ENCODE measurements around the gene STK33. TPM values are rescaled to one million over a fixed set of nuclear protein-coding genes. Genes with fewer than 3 reads are reported as not detected.

The STK33 gene
- total RNA-seq, 1 donor from 2014 or later, result 14.9 TPM

DNA sequence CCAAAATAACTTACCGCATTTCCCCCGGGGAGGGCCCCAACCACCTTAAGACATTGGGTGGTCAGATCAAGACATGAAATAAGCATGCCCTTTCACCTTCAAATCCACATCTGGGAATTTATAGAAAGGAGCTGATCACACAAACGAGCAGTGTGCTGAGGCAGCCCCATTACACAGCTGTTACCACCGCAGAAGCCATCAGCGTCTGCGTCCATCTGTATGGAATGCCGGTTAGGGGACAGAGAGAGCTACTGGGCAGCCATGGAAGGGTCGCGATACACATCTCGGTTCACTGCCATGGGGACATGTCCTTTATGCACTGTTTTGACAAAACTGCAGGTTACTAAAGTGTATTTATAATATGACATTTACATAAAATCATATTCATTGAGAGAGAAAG lies 225.3 kb downstream of the STK33 start:
- Histone ChIP-seq H3K27me3 (ENCODE audit: control insufficient read depth, insufficient read depth, low read length) (peaks cover 4% of the 10 kb centered on the region), H3K4me3 (ENCODE audit: low read depth, low read length) (no peak overlapping the region), H3K36me3 (ENCODE audit: control insufficient read depth, insufficient read depth, low read length) (no peaks in the 10 kb centered on the region)
- TF ChIP-seq, protein P1, sequence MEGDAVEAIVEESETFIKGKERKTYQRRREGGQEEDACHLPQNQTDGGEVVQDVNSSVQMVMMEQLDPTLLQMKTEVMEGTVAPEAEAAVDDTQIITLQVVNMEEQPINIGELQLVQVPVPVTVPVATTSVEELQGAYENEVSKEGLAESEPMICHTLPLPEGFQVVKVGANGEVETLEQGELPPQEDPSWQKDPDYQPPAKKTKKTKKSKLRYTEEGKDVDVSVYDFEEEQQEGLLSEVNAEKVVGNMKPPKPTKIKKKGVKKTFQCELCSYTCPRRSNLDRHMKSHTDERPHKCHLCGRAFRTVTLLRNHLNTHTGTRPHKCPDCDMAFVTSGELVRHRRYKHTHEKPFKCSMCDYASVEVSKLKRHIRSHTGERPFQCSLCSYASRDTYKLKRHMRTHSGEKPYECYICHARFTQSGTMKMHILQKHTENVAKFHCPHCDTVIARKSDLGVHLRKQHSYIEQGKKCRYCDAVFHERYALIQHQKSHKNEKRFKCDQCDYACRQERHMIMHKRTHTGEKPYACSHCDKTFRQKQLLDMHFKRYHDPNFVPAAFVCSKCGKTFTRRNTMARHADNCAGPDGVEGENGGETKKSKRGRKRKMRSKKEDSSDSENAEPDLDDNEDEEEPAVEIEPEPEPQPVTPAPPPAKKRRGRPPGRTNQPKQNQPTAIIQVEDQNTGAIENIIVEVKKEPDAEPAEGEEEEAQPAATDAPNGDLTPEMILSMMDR (IDR thresholded peaks at IDR 0.05; ENCODE audit: insufficient read depth, low read length, poor library complexity, severe bottlenecking), result no peak
- DNase-seq (ENCODE audit: low read depth), result no peak

DNA sequence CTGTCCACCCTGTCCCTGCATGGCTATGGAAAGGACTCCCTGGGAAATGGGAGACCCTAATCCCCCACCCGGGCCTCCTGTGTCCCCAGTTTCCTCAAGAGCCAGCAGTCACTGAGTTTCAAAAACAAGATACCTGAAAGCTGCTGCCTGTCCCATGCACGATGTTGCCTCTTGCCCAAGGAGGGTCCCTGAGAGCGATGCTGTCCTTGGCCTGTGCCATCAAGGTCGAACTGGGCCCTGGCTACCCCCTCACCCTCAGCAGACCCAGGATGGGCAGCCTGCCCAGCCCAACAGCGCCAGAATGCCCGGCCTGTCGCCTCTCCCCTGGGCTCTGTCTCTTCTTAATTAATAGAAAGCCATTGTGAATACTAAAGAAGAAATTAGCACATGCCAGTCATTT lies 225.8 kb downstream of the STK33 start:
- DNase-seq (ENCODE audit: low read depth), result no peak
- H3K4me3 ChIP-seq (ENCODE audit: low read depth, low read length), result no peak overlapping the region
- no peaks in the 10 kb centered on the region for H3K36me3 ChIP-seq (ENCODE audit: control insufficient read depth, insufficient read depth, low read length)
- peaks cover 4% of the 10 kb centered on the region for H3K27me3 ChIP-seq (ENCODE audit: control insufficient read depth, insufficient read depth, low read length)
- TF ChIP-seq, protein P1 (IDR thresholded peaks at IDR 0.05; ENCODE audit: insufficient read depth, low read length, poor library complexity, severe bottlenecking), result no peak

GRCh38 chr11:8366316-8366715 lies 227.7 kb downstream of the STK33 start:
- TF ChIP-seq, protein P1 (IDR thresholded peaks at IDR 0.05; ENCODE audit: insufficient read depth, low read length, poor library complexity, severe bottlenecking), result no peak
- no peaks in the 10 kb centered on the region for H3K36me3 ChIP-seq (ENCODE audit: control insufficient read depth, insufficient read depth, low read length)
- H3K4me3 ChIP-seq (ENCODE audit: low read depth, low read length), result no peak overlapping the region
- H3K27me3 ChIP-seq (ENCODE audit: control insufficient read depth, insufficient read depth, low read length), result peaks cover 4% of the 10 kb centered on the region
- DNase-seq (ENCODE audit: low read depth), result no peak

DNA sequence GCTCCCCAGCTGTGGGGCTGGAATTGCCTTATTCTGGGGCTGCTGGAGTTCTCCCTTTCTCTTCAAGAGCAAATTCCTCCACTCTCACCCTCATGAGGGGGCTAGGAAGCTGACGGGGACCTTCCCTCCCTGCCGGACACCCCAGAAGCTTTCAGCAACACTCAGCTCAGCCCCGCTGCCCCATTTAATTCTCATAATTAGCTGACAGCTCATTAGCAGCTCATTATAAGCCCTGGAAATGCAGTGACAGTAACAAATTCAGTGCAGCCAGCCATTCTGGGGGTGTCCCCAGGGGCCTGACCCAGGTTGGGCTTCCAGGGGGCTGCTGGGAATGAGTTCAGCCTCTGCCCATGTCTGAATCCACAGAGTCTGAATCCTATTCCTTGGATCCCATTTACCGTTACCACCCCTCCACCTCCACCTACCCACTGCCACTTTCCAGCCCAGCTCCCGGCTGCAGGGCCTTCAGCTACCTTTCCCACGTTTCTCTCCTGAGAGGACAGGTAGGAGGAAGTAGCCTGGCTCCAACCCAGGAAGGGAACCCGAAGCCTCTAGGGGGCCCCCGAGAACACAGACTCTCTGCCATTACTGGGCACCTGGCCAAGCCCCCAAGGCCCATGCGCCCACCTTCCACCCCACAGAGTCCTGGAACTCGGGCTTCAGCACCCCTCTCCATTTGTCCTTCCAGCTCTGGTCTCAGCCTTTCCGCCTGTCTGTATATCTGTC lies 228.6 kb downstream of the STK33 start:
- no peaks in the 10 kb centered on the region for H3K36me3 ChIP-seq (ENCODE audit: control insufficient read depth, insufficient read depth, low read length)
- peaks cover 4% of the 10 kb centered on the region for H3K27me3 ChIP-seq (ENCODE audit: control insufficient read depth, insufficient read depth, low read length)
- H3K4me3 ChIP-seq (ENCODE audit: low read depth, low read length), result no peak overlapping the region
- TF ChIP-seq, protein P1 (IDR thresholded peaks at IDR 0.05; ENCODE audit: insufficient read depth, low read length, poor library complexity, severe bottlenecking), result no peak
- no peak for DNase-seq (ENCODE audit: low read depth)

GRCh38 chr11:8363921-8364320 lies 230.1 kb downstream of the STK33 start:
- H3K36me3 ChIP-seq (ENCODE audit: control insufficient read depth, insufficient read depth, low read length), result no peaks in the 10 kb centered on the region
- DNase-seq (ENCODE audit: low read depth), result no peak
- H3K4me3 ChIP-seq (ENCODE audit: low read depth, low read length), result no peak overlapping the region
- TF ChIP-seq, protein P1 (IDR thresholded peaks at IDR 0.05; ENCODE audit: insufficient read depth, low read length, poor library complexity, severe bottlenecking), result no peak
- peaks cover 5% of the 10 kb centered on the region for H3K27me3 ChIP-seq (ENCODE audit: control insufficient read depth, insufficient read depth, low read length)

- no peak overlapping the region for H3K4me3 ChIP-seq (ENCODE audit: low read depth, low read length)
- no peak for DNase-seq (ENCODE audit: low read depth)
- no peaks in the 10 kb centered on the region for H3K36me3 ChIP-seq (ENCODE audit: control insufficient read depth, insufficient read depth, low read length)
- TF ChIP-seq, protein P1 (IDR thresholded peaks at IDR 0.05; ENCODE audit: insufficient read depth, low read length, poor library complexity, severe bottlenecking), result no peak
- H3K27me3 ChIP-seq (ENCODE audit: control insufficient read depth, insufficient read depth, low read length), result peaks cover 10% of the 10 kb centered on the region
Measured at GRCh38 chr11:8362899-8363298, 231.1 kb downstream of the STK33 start.
